ENCODE results near the gene PATE1.

DNA sequence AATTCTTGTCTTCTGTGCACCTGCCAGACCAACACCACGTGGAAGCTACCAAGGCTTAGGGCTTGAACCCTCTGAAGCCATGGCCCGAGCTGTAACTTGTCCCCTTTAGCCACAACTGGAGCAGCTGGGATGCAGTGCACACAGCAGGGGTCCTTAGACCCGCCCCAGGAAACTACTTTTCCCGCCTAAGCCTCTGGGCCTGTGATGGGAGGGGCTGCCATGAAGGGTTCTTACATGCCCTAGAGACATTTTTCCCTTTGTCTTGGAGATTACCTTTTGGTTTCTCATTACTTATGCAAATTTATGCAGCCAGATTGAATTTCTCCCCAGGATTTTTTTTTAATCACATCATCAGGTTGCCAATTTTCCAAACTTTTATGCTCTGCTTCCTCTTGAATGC is 51.6 kb downstream of the PATE1 start:
- no peak for TF ChIP-seq CTCF (IDR thresholded peaks at IDR 0.05; ENCODE audit: poor library complexity, severe bottlenecking)
- TF ChIP-seq TAF1 (IDR thresholded peaks at IDR 0.05; ENCODE audit: low read depth), result no peak

Data from neural cell (in vitro differentiated cells).